ENCODE results near the gene NWD2. TPM values are rescaled to one million over a fixed set of nuclear protein-coding genes. Genes with fewer than 3 reads are reported as not detected.
A peak's percentile ranks its signal among the peaks of the same experiment; 100 is the strongest.

The NWD2 gene
- polyA plus RNA-seq, 2 of the 4 experiments (the other 2 are of a cell fraction), result not detected

- Histone ChIP-seq H3K9me3 (no peaks in the 10 kb centered on the region), H3K4me2 (no peak overlapping the region), H3K4me3 (no peak overlapping the region), H3K27ac (no peak overlapping the region), H3K4me1 (peaks cover 4% of the 10 kb centered on the region; the same call in 1 of the 3 replicates)
- 63% methylated on average over 1 of the region's 1 CpG for WGBS (ENCODE audit: missing lambda C conversion rate)
- CTCF ChIA-PET, result interaction anchor here (0.6 kb wide), 1 partner anchor 577 kb away, joined by 3 read pairs; no protein-coding TSS in a partner anchor
- ATAC-seq (no peak), DNase-seq (ENCODE audit: low read depth in 1 of 2, low spot score in 1 of 2) (no peak), FAIRE-seq (no peak)
- POLR2A ChIA-PET, result no interaction called here
- no peak for TF ChIP-seq RCOR1 (IDR thresholded peaks at IDR 0.05; ENCODE audit: low read depth, low read length)
- TF ChIP-seq, protein P1, sequence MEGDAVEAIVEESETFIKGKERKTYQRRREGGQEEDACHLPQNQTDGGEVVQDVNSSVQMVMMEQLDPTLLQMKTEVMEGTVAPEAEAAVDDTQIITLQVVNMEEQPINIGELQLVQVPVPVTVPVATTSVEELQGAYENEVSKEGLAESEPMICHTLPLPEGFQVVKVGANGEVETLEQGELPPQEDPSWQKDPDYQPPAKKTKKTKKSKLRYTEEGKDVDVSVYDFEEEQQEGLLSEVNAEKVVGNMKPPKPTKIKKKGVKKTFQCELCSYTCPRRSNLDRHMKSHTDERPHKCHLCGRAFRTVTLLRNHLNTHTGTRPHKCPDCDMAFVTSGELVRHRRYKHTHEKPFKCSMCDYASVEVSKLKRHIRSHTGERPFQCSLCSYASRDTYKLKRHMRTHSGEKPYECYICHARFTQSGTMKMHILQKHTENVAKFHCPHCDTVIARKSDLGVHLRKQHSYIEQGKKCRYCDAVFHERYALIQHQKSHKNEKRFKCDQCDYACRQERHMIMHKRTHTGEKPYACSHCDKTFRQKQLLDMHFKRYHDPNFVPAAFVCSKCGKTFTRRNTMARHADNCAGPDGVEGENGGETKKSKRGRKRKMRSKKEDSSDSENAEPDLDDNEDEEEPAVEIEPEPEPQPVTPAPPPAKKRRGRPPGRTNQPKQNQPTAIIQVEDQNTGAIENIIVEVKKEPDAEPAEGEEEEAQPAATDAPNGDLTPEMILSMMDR (IDR thresholded peaks at IDR 0.05), result no peak
- TF ChIP-seq KDM5A (IDR thresholded peaks at IDR 0.05), result no peak
- TF ChIP-seq BHLHE40 (IDR thresholded peaks at IDR 0.05; ENCODE audit: low read depth, low read length), result no peak
These were observed 192.0 kb downstream of the NWD2 start for GRCh38 chr4:37436546-37436945.

DNA sequence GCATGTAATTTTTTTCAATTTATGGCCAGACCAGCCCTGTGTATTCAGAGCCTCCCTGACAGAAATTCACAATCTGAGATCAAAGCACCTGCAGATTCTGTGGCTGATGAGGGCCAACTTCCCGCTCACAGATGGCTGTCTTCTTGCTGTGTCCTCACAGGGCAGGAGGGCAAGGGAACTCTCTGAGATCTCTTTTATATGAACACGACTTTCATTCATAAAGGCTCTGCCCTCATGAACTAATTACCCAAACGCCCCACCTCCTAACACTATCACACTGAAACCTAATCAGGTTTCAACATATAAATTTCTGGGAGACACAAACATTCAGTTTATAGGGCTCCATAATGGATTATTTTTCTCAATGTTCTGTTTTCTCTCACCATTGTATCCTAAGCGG, 192.6 kb downstream of the NWD2 start:
- ATAC-seq, result no peak
- ChIA-PET POLR2A (no interaction called here), CTCF (no interaction called here)
- no peak overlapping the region for H3K27ac ChIP-seq
- no peaks in the 10 kb centered on the region for H3K9me3 ChIP-seq
- no peaks in the 10 kb centered on the region for H3K4me1 ChIP-seq
- H3K4me3 ChIP-seq, result no peak overlapping the region
- no peak for FAIRE-seq
- no peak overlapping the region for H3K4me2 ChIP-seq
- TF ChIP-seq FOSB (CRISPR knock-in tag; IDR thresholded peaks at IDR 0.05) (no peak), PBX3 (IDR thresholded peaks at IDR 0.05) (no peak), ELK1 (IDR thresholded peaks at IDR 0.05; ENCODE audit: low read depth, low read length) (no peak), HOXA7 (CRISPR knock-in tag; IDR thresholded peaks at IDR 0.05) (no peak), JUNB (IDR thresholded peaks at IDR 0.05) (no peak), ZSCAN20 (CRISPR knock-in tag; IDR thresholded peaks at IDR 0.05) (no peak), ZC3H11A (IDR thresholded peaks at IDR 0.05) (no peak), E2F6 (IDR thresholded peaks at IDR 0.05; ENCODE audit: borderline replicate concordance, low read depth) (no peak), RFX5 (IDR thresholded peaks at IDR 0.05) (no peak)
- WGBS (ENCODE audit: missing lambda C conversion rate), result 25% methylated on average over 4 of the region's 4 CpGs
- no peak for DNase-seq (ENCODE audit: low read depth in 1 of 2, low spot score in 1 of 2)

- WGBS (ENCODE audit: missing lambda C conversion rate), result 32% methylated on average over 8 of the region's 8 CpGs
- ATAC-seq (no peak), FAIRE-seq (no peak), DNase-seq (ENCODE audit: low read depth in 1 of 2, low spot score in 1 of 2) (no peak)
- H3K4me1 ChIP-seq, result no peaks in the 10 kb centered on the region
- H3K4me3 ChIP-seq, result no peak overlapping the region
- H3K27ac ChIP-seq, result no peak overlapping the region
- ChIA-PET POLR2A (no interaction called here), CTCF (interaction anchor here (1.0 to 2.0 kb wide), 2 partner anchors 14 to 363 kb away, joined by 3 to 7 read pairs; no protein-coding TSS in a partner anchor)
- peak overlapping the region; percentile 10; the same call in 1 of the 3 replicates for H3K4me2 ChIP-seq
- H3K9me3 ChIP-seq, result no peaks in the 10 kb centered on the region
- TF ChIP-seq EP300 (IDR thresholded peaks at IDR 0.05) (no peak), RARB (CRISPR knock-in tag; IDR thresholded peaks at IDR 0.05) (no peak), ESRRA (IDR thresholded peaks at IDR 0.05; ENCODE audit: borderline replicate concordance, low read length) (no peak), FOXS1 (CRISPR knock-in tag; IDR thresholded peaks at IDR 0.05) (no peak), CHD2 (IDR thresholded peaks at IDR 0.05; ENCODE audit: low read length, partially characterized antibody) (no peak), RCOR1 (IDR thresholded peaks at IDR 0.05; ENCODE audit: low read depth, low read length) (no peak), RFX5 (IDR thresholded peaks at IDR 0.05) (no peak), JUN (IDR thresholded peaks at IDR 0.05) (no peak), CEBPB (IDR thresholded peaks at IDR 0.05) (no peak), POLR2AphosphoS2 (conservative IDR thresholded peaks at IDR 0.05; ENCODE audit: low read length) (no peak), MAZ (IDR thresholded peaks at IDR 0.05; ENCODE audit: borderline replicate concordance, low read depth, low read length) (no peak), CBX2 (IDR thresholded peaks at IDR 0.05; ENCODE audit: borderline replicate concordance, low read depth) (no peak), BHLHE40 (IDR thresholded peaks at IDR 0.05; ENCODE audit: low read depth, low read length) (no peak), MYC (IDR thresholded peaks at IDR 0.05; ENCODE audit: borderline replicate concordance, low read length) (no peak), CHD4 (IDR thresholded peaks at IDR 0.05; ENCODE audit: borderline replicate concordance) (no peak), HOXB13 (CRISPR knock-in tag; IDR thresholded peaks at IDR 0.05; ENCODE audit: low read depth) (no peak), NPAS2 (CRISPR knock-in tag; IDR thresholded peaks at IDR 0.05; ENCODE audit: borderline replicate concordance) (no peak)
- TF ChIP-seq, protein P1 (IDR thresholded peaks at IDR 0.05), result no peak
These were observed 194.2 kb downstream of the NWD2 start for GRCh38 chr4:37438564-37439279.

Measured in A549 (cell line).